Hematopoietic multipotent progenitor cell treated with erythropoietin and hydrocortisone succinate and interleukin-3 and kit ligand, for 6 days (in vitro differentiated cells): ENCODE results near the gene CCR5AS.

Experiments
- DNase-seq: peaks from one replicate; pipeline ENCODE4 v3.0.0-alpha.2; 2015

Gene CCR5AS

GRCh38 chr3:46375218-46375617 is 31.6 kb downstream of the CCR5AS start:
- no peak for DNase-seq

GRCh38 chr3:46374755-46375154 is 32.1 kb downstream of the CCR5AS start:
- no peak for DNase-seq

- DNase-seq = peak; percentile 74
Observed at GRCh38 chr3:46372492-46373359, 34.1 kb downstream of the CCR5AS start.

GRCh38 chr3:46371519-46372340 is 35.1 kb downstream of the CCR5AS start:
- DNase-seq = no peak

GRCh38 chr3:46370839-46371518 is 35.9 kb downstream of the CCR5AS start, which contains the start of gene CCR5:
TSS of gene CCR5 (plus strand) at chr3:46370946. CDS start at chr3:46372903, 1,957 bp downstream.
- DNase-seq = peak; percentile 57

GRCh38 chr3:46369675-46370132 is 37.2 kb downstream of the CCR5AS start:
- DNase-seq = no peak

- DNase-seq = no peak
Observed at GRCh38 chr3:46369151-46369550, 37.7 kb downstream of the CCR5AS start.

GRCh38 chr3:46368569-46368968 is 38.3 kb downstream of the CCR5AS start:
- DNase-seq = peak; percentile 82

- DNase-seq = no peak
Observed at GRCh38 chr3:46367811-46368210, 39.1 kb downstream of the CCR5AS start.

GRCh38 chr3:46365737-46366524 is 40.9 kb downstream of the CCR5AS start:
- no peak for DNase-seq

GRCh38 chr3:46365041-46365440 is 41.8 kb downstream of the CCR5AS start:
- DNase-seq = peak; percentile 60

GRCh38 chr3:46361408-46362283 is 45.2 kb downstream of the CCR5AS start:
- DNase-seq = peak; percentile 60

- DNase-seq = no peak
Observed at GRCh38 chr3:46360907-46361306, 46.0 kb downstream of the CCR5AS start.

- no peak for DNase-seq
Observed at GRCh38 chr3:46359733-46360493, 47.0 kb downstream of the CCR5AS start.

GRCh38 chr3:46358466-46358865 is 48.4 kb downstream of the CCR5AS start:
- no peak for DNase-seq

- DNase-seq = no peak
Observed at GRCh38 chr3:46356909-46357308, 50.0 kb downstream of the CCR5AS start.

GRCh38 chr3:46356276-46356675 is 50.6 kb downstream of the CCR5AS start:
- DNase-seq = no peak

GRCh38 chr3:46354984-46355383 is 51.9 kb downstream of the CCR5AS start:
- peak; percentile 45 for DNase-seq

GRCh38 chr3:46354478-46354877 is 52.4 kb downstream of the CCR5AS start:
- no peak for DNase-seq

GRCh38 chr3:46353647-46354410 is 53.0 kb downstream of the CCR5AS start, which contains the start of gene CCR2:
TSS of gene CCR2 (plus strand) at chr3:46354111. CDS start at chr3:46357528, 3,417 bp downstream.
- peak; percentile 47 for DNase-seq
